ENCODE measurements around the gene ZNF592.

ZNF592 gene

GRCh38 chr15:84831028-84831427 is 82.6 kb downstream of the ZNF592 start:
- Mint-ChIP-seq H3K4me3 (no peak overlapping the region), H3K36me3 (ENCODE audit: insufficient read depth) (no peaks in the 10 kb centered on the region), H3K9me3 (no peaks in the 10 kb centered on the region), H3K27me3 (no peaks in the 10 kb centered on the region), H3K4me1 (no peaks in the 10 kb centered on the region), H3K27ac (ENCODE audit: low read depth) (no peak overlapping the region)
- DNase-seq (ENCODE audit: low spot score in 2 of 2) (no peak), ATAC-seq (replicated peaks; ENCODE audit: extremely low read depth, poor library complexity, severe bottlenecking) (no peak)

- Mint-ChIP-seq H3K36me3 (ENCODE audit: insufficient read depth) (no peaks in the 10 kb centered on the region), H3K27me3 (peaks cover 5% of the 10 kb centered on the region), H3K4me1 (no peaks in the 10 kb centered on the region), H3K9me3 (no peaks in the 10 kb centered on the region), H3K4me3 (no peak overlapping the region), H3K27ac (ENCODE audit: low read depth) (no peak overlapping the region)
- no peak for ATAC-seq (replicated peaks; ENCODE audit: extremely low read depth, poor library complexity, severe bottlenecking)
- no peak for DNase-seq (ENCODE audit: low spot score in 2 of 2)
Observed at GRCh38 chr15:84831613-84832012, 83.2 kb downstream of the ZNF592 start.

- no peak overlapping the region for H3K4me3 Mint-ChIP-seq
- H3K36me3 Mint-ChIP-seq (ENCODE audit: insufficient read depth): no peaks in the 10 kb centered on the region
- no peak for DNase-seq (ENCODE audit: low spot score in 2 of 2)
- peaks cover 10% of the 10 kb centered on the region for H3K27me3 Mint-ChIP-seq
- no peak overlapping the region for H3K27ac Mint-ChIP-seq (ENCODE audit: low read depth)
- no peak for ATAC-seq (replicated peaks; ENCODE audit: extremely low read depth, poor library complexity, severe bottlenecking)
- H3K9me3 Mint-ChIP-seq: no peaks in the 10 kb centered on the region
- H3K4me1 Mint-ChIP-seq: no peaks in the 10 kb centered on the region
Observed at GRCh38 chr15:84832448-84833040, 84.2 kb downstream of the ZNF592 start.

DNA sequence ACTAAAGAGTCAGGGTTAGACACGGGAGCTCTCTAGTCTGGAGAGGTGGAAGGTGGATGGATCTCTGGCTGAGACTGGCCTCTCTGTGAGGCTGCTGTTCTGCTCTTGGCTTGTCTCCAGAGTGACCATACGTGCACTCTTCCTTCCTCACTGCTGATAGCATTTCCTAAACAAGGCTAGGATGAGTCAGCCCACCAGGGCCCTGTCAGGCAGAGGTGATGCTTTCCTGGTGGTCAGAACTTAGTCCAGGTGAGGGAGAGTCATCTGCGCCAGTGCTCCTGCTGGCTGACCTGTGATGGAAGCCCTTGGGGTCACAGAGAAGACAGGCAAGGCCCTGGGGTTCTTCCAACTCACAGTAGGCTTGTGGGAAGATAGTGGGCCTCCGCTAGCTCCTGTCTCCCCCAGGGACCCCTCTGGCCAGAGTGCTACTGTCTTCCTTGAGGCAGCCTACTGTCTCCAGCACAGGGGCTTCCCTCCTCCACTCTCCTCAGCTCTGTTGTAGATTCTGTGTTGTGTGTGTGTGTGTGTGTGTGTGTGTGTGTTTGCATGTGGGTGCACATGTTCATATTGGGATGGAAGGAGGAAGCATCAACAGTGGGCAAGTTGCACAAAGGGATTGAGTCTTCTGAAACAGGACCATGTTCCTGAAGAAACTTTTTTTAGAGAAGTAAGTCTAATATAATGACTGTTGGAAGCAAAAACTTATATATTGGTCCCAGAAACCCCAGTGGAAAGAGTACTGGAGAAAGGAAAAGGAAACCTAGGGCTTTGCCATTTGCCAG is 85.2 kb downstream of the ZNF592 start:
- no peak overlapping the region for H3K4me3 Mint-ChIP-seq
- ATAC-seq (replicated peaks; ENCODE audit: extremely low read depth, poor library complexity, severe bottlenecking) (no peak), DNase-seq (ENCODE audit: low spot score in 2 of 2) (no peak)
- H3K27ac Mint-ChIP-seq (ENCODE audit: low read depth): no peak overlapping the region
- H3K27me3 Mint-ChIP-seq: peaks cover 10% of the 10 kb centered on the region
- H3K4me1 Mint-ChIP-seq: no peaks in the 10 kb centered on the region
- H3K9me3 Mint-ChIP-seq: no peaks in the 10 kb centered on the region
- H3K36me3 Mint-ChIP-seq (ENCODE audit: insufficient read depth): no peaks in the 10 kb centered on the region

GRCh38 chr15:84834229-84834955 is 86.0 kb downstream of the ZNF592 start:
- DNase-seq (ENCODE audit: low spot score in 2 of 2) (no peak), ATAC-seq (replicated peaks; ENCODE audit: extremely low read depth, poor library complexity, severe bottlenecking) (no peak)
- H3K4me3 Mint-ChIP-seq: no peak overlapping the region
- H3K36me3 Mint-ChIP-seq (ENCODE audit: insufficient read depth): no peaks in the 10 kb centered on the region
- H3K27ac Mint-ChIP-seq (ENCODE audit: low read depth): no peak overlapping the region
- H3K9me3 Mint-ChIP-seq: no peaks in the 10 kb centered on the region
- no peaks in the 10 kb centered on the region for H3K4me1 Mint-ChIP-seq
- peaks cover 10% of the 10 kb centered on the region for H3K27me3 Mint-ChIP-seq

DNA sequence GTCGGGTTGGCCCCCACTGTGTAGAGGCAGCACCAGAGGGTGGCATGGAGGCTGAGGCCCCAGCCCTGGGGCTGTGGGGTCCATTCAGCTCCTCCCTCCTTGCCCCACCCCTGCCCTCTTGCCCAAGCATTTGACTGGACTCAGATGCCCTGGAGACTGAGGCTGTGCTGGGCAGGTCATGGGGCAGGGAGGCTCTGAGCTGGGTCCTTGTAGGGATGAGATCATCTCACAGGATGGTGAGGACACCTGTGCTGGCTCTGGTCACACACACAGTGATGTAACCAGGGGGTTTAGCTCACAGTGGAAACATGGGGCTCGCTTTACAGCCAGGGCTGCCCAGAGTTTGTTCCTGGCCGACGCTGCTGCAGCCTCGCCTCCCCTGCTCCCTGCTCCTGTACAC is 86.6 kb downstream of the ZNF592 start:
- no peaks in the 10 kb centered on the region for H3K36me3 Mint-ChIP-seq (ENCODE audit: insufficient read depth)
- H3K4me3 Mint-ChIP-seq: no peak overlapping the region
- peaks cover 10% of the 10 kb centered on the region for H3K27me3 Mint-ChIP-seq
- no peaks in the 10 kb centered on the region for H3K9me3 Mint-ChIP-seq
- ATAC-seq (replicated peaks; ENCODE audit: extremely low read depth, poor library complexity, severe bottlenecking) (no peak), DNase-seq (ENCODE audit: low spot score in 2 of 2) (no peak)
- no peak overlapping the region for H3K27ac Mint-ChIP-seq (ENCODE audit: low read depth)
- H3K4me1 Mint-ChIP-seq: no peaks in the 10 kb centered on the region

DNA sequence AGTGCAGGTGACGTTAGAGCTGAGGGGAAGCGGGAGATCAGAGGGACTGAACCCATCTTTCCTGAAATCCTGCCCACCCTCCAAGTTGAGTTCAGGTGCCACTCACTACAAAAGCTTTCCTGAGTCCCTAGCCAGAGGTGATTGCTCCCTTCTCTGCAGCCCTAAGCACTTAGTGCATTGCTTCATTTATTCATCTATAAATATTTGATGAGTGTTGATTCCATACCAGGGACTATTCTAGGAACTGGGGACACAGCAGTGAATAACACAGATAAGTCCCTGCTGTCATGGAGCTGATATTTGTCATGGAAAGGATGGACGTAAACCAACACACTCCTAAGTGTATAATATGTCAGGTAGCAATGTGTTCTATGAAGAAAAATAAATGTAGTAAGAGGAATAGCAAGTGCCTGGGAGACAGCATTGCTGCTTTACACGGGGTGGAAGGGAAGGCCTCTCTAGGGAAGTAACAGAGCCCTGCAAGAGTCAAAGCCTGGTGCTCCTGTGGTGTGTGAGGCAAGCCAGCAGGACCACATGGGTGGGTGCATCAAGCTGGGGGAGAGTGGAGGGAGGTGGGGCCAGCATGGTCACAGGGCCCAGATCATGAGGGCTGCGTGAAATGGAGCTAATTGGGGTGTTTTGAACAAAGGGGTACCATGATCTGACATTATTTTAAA is 87.4 kb downstream of the ZNF592 start:
- ATAC-seq (replicated peaks; ENCODE audit: extremely low read depth, poor library complexity, severe bottlenecking): no peak
- no peaks in the 10 kb centered on the region for H3K9me3 Mint-ChIP-seq
- peaks cover 10% of the 10 kb centered on the region for H3K27me3 Mint-ChIP-seq
- H3K4me1 Mint-ChIP-seq: no peaks in the 10 kb centered on the region
- no peak for DNase-seq (ENCODE audit: low spot score in 2 of 2)
- H3K4me3 Mint-ChIP-seq: no peak overlapping the region
- H3K36me3 Mint-ChIP-seq (ENCODE audit: insufficient read depth): no peaks in the 10 kb centered on the region
- H3K27ac Mint-ChIP-seq (ENCODE audit: low read depth): no peak overlapping the region

- H3K4me3 Mint-ChIP-seq: no peak overlapping the region
- ATAC-seq (replicated peaks; ENCODE audit: extremely low read depth, poor library complexity, severe bottlenecking) (no peak), DNase-seq (ENCODE audit: low spot score in 2 of 2) (no peak)
- H3K36me3 Mint-ChIP-seq (ENCODE audit: insufficient read depth): no peaks in the 10 kb centered on the region
- H3K9me3 Mint-ChIP-seq: no peaks in the 10 kb centered on the region
- H3K4me1 Mint-ChIP-seq: no peaks in the 10 kb centered on the region
- H3K27ac Mint-ChIP-seq (ENCODE audit: low read depth): no peak overlapping the region
- peaks cover 20% of the 10 kb centered on the region for H3K27me3 Mint-ChIP-seq
Observed at GRCh38 chr15:84836844-84837243, 88.5 kb downstream of the ZNF592 start.

DNA sequence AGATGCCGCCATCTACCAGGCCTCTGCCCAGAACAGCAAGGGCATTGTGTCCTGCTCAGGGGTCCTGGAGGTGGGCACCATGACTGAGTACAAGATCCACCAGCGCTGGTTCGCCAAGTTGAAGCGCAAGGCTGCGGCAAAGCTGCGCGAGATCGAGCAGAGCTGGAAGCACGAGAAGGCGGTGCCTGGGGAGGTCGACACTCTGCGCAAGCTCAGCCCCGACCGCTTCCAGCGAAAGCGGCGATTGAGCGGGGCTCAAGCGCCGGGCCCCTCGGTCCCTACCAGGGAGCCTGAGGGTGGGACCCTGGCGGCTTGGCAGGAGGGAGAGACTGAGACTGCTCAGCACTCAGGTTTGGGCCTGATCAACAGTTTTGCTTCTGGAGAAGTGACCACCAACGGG is 91.3 kb downstream of the ZNF592 start:
- H3K27ac Mint-ChIP-seq (ENCODE audit: low read depth): no peak overlapping the region
- H3K36me3 Mint-ChIP-seq (ENCODE audit: insufficient read depth): no peaks in the 10 kb centered on the region
- no peaks in the 10 kb centered on the region for H3K9me3 Mint-ChIP-seq
- DNase-seq (ENCODE audit: low spot score in 2 of 2) (no peak), ATAC-seq (replicated peaks; ENCODE audit: extremely low read depth, poor library complexity, severe bottlenecking) (no peak)
- no peaks in the 10 kb centered on the region for H3K4me1 Mint-ChIP-seq
- H3K4me3 Mint-ChIP-seq: no peak overlapping the region
- peaks cover 20% of the 10 kb centered on the region for H3K27me3 Mint-ChIP-seq

GRCh38 chr15:84840255-84840654 is 91.9 kb downstream of the ZNF592 start:
- no peaks in the 10 kb centered on the region for H3K4me1 Mint-ChIP-seq
- no peak overlapping the region for H3K4me3 Mint-ChIP-seq
- peaks cover 20% of the 10 kb centered on the region for H3K27me3 Mint-ChIP-seq
- DNase-seq (ENCODE audit: low spot score in 2 of 2) (no peak), ATAC-seq (replicated peaks; ENCODE audit: extremely low read depth, poor library complexity, severe bottlenecking) (no peak)
- no peak overlapping the region for H3K27ac Mint-ChIP-seq (ENCODE audit: low read depth)
- H3K9me3 Mint-ChIP-seq: no peaks in the 10 kb centered on the region
- no peaks in the 10 kb centered on the region for H3K36me3 Mint-ChIP-seq (ENCODE audit: insufficient read depth)

DNA sequence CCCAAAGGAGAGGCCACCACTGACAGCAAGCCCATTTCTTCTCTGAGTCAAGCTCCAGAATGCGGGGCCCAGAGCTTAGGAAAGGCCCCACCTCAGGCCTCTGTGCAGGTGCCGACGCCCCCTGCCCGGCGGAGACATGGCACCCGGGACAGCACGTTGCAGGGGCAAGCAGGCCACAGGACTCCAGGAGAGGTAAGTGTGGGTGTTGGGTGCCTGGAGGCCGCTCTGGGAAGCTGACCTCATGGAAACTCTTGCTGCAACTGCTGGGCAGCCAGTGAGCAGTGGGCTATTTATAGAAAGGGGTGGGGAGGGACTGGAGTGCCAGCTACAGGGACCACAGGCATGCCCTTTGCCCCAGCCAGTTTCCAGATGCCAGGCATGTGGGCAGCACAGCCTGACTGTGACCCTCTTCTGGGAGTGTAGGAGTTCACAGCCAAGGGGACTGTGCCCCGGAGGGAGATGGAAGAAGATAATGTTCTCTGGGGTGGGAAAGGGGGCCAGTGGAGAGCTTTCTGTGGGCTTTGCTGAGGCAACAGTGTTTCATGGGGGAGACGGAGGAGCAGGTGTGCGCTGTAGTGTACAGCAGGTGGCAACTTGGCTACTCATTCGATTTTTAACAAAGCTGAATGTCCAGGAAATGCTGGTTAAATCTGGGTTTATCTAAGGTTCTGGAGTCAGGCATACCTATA is 92.5 kb downstream of the ZNF592 start:
- no peaks in the 10 kb centered on the region for H3K36me3 Mint-ChIP-seq (ENCODE audit: insufficient read depth)
- H3K4me3 Mint-ChIP-seq: no peak overlapping the region
- H3K4me1 Mint-ChIP-seq: no peaks in the 10 kb centered on the region
- H3K27ac Mint-ChIP-seq (ENCODE audit: low read depth): no peak overlapping the region
- H3K9me3 Mint-ChIP-seq: no peaks in the 10 kb centered on the region
- peaks cover 20% of the 10 kb centered on the region for H3K27me3 Mint-ChIP-seq
- no peak for ATAC-seq (replicated peaks; ENCODE audit: extremely low read depth, poor library complexity, severe bottlenecking)
- DNase-seq (ENCODE audit: low spot score in 2 of 2): no peak

GRCh38 chr15:84842781-84843180 is 94.4 kb downstream of the ZNF592 start:
- Mint-ChIP-seq H3K36me3 (ENCODE audit: insufficient read depth) (peaks cover 2% of the 10 kb centered on the region), H3K4me1 (no peaks in the 10 kb centered on the region), H3K4me3 (no peak overlapping the region), H3K27me3 (peaks cover 11% of the 10 kb centered on the region), H3K9me3 (peaks cover 6% of the 10 kb centered on the region), H3K27ac (ENCODE audit: low read depth) (no peak overlapping the region)
- no peak for ATAC-seq (replicated peaks; ENCODE audit: extremely low read depth, poor library complexity, severe bottlenecking)
- no peak for DNase-seq (ENCODE audit: low spot score in 2 of 2)
